Progenitor cell of endocrine pancreas (in vitro differentiated cells): Measurements from ENCODE around the gene TCF19. TPM values are rescaled to one million over a fixed set of nuclear protein-coding genes. Genes with fewer than 3 reads are reported as not detected.
A peak's percentile ranks its signal among the peaks of the same experiment; 100 is the strongest.

Experiments
- DNase-seq: peaks from one replicate; pipeline ENCODE4 v3.0.0; 2021; ENCODE audit warnings: low spot score; ENCODE audit not compliant: unreplicated experiment
- H3K27ac Mint-ChIP-seq: 2 replicates; pipeline ENCODE4 v1.8.0; 2021; ENCODE audit warnings: mild to moderate bottlenecking, moderate library complexity, mixed read lengths
- H3K27me3 Mint-ChIP-seq: 2 replicates; pipeline ENCODE4 v1.8.0; 2021; ENCODE audit warnings: mixed read lengths
- H3K36me3 Mint-ChIP-seq: 2 replicates; pipeline ENCODE4 v1.8.0; 2022; ENCODE audit warnings: mixed read lengths; ENCODE audit not compliant: insufficient read depth
- H3K4me1 Mint-ChIP-seq: 2 replicates; pipeline ENCODE4 v1.8.0; 2021; ENCODE audit warnings: low read depth, mixed read lengths
- H3K4me3 Mint-ChIP-seq: 2 replicates; pipeline ENCODE4 v1.8.0; 2021; ENCODE audit warnings: low read depth, mild to moderate bottlenecking, moderate library complexity, mixed read lengths
- H3K9me3 Mint-ChIP-seq: 2 replicates; pipeline ENCODE4 v1.8.0; 2021; ENCODE audit warnings: low read depth, mixed read lengths
- CTCF ChIP-seq: fragments of 200-600 bp; sonication (generic); IDR thresholded peaks from one replicate; pipeline ENCODE4 v1.5.0; 2021; ENCODE audit warnings: antibody characterized with exemption, mild to moderate bottlenecking; ENCODE audit not compliant: unreplicated experiment
- total RNA-seq: library from RNA; stranded (reverse); gene quantifications from 2 replicates; pipeline ENCODE4 v1.2.1, GENCODE V29; 2021

TCF19 gene
- total RNA-seq, 1 donor from 2014 or later = 9.6 TPM

- Mint-ChIP-seq H3K27me3 (peaks cover 31% of the 10 kb centered on the region), H3K9me3 (no peaks in the 10 kb centered on the region), H3K4me3 (no peak overlapping the region), H3K36me3 (no peaks in the 10 kb centered on the region), H3K4me1 (peaks cover 9% of the 10 kb centered on the region), H3K27ac (no peak overlapping the region)
- no peak for DNase-seq
- no peak for TF ChIP-seq CTCF
Measured at GRCh38 chr6:31125586-31126363, 32.6 kb upstream of the TCF19 start.

DNA sequence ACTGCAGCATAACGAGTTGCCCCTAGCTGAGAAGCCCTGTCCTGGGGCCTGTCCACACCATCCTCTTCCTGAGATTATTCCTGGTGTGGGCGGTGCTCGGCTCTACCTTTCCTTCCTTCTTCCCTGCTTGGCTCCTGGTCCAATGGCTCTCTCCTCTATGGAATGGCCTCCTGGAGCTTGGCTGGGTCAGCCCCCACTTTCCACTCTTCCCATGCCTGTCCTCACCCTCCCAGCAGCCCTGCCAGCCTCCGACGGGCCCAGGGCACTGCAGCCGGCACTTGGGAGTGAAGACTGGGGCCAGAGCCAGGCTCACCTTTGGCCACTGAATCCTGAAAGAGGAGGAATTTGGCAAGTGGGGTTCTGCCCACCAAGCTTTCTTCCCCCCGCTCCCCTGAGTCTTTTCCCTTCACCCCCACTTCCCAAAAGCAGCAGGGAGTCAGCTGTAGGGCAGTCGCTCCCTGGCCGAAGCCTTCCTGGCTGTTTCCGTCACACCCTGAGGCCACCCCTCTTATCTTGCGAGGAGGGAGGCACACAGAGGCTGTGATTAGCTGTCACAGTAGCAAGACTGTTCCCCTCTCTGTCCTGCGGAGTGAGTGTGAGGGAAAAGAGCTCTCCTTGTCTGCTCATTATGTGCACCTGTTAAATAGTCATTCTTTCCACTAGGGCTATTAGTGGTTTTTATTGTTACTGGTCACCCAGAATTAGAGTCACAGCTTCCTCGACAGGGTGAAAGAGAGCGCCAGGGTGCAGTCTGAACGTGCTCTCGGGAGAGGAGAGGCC is 31.8 kb upstream of the TCF19 start:
- TF ChIP-seq CTCF = no peak
- no peak for DNase-seq
- Mint-ChIP-seq H3K27ac (no peak overlapping the region), H3K4me1 (peaks cover 9% of the 10 kb centered on the region), H3K27me3 (peaks cover 31% of the 10 kb centered on the region), H3K4me3 (no peak overlapping the region), H3K36me3 (no peaks in the 10 kb centered on the region), H3K9me3 (no peaks in the 10 kb centered on the region)

DNA sequence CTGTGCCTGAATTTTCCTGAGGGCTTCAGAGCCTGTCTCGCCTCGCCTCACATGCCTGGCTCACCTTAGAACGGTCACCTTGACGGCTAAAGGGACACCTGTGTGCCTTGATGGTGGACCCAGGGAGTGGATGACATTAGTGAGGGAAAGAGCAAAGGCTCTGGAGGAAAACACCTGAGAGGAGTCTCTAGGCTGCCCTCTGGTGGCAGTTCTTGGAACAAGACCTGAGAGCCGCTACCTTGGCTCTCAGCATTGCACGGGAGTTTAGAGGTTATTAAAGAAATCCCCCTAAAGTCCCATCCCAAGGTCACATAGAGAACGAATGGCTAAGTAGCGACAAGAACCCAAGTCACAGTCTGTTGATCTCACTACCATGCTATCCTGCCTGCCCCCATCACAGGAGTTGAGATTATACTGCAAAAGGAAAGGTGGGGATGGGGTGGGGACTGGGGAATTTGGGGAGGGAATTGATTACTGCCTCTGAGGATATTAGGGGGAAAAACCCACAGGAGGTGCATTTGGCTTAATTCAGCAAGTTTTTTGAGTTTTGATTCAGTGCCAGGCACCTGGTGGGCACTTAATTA is 30.2 kb upstream of the TCF19 start:
- TF ChIP-seq CTCF = peak; percentile 88
- no peaks in the 10 kb centered on the region for H3K9me3 Mint-ChIP-seq
- DNase-seq = peak; percentile 70

DNA sequence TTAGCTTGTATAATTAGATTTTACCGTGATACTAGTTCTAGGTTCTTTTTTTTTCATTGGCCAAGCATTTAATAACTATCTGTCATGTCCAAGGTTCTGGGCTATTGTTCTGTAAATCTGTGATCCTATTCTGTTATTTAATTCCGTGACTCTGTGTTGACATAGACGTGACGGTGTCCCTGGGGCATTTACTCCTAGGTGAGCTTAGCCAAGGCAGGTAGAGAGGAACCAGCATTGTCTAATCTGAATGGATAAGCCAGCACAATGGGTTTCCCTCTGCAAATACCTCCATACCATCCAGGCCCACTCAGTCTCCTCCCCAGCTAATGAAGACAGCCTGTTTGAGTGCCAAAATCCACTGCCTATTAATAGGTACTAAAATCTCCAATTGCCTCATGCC is 29.3 kb upstream of the TCF19 start:
- Mint-ChIP-seq H3K4me1 (peaks cover 9% of the 10 kb centered on the region), H3K36me3 (no peaks in the 10 kb centered on the region), H3K4me3 (no peak overlapping the region), H3K27me3 (peaks cover 25% of the 10 kb centered on the region), H3K27ac (no peak overlapping the region), H3K9me3 (no peaks in the 10 kb centered on the region)
- no peak for DNase-seq
- no peak for TF ChIP-seq CTCF

More for the DNA sequence above, 30.2 kb upstream of the TCF19 start:
- Mint-ChIP-seq H3K4me1 (peaks cover 9% of the 10 kb centered on the region), H3K27me3 (peaks cover 31% of the 10 kb centered on the region), H3K27ac (no peak overlapping the region), H3K4me3 (no peak overlapping the region), H3K36me3 (no peaks in the 10 kb centered on the region)

GRCh38 chr6:31130751-31131150 is 27.6 kb upstream of the TCF19 start:
- H3K9me3 Mint-ChIP-seq = no peaks in the 10 kb centered on the region
- H3K4me1 Mint-ChIP-seq = peaks cover 9% of the 10 kb centered on the region
- no peak for DNase-seq
- H3K4me3 Mint-ChIP-seq = no peak overlapping the region
- no peak overlapping the region for H3K27ac Mint-ChIP-seq
- peaks cover 21% of the 10 kb centered on the region for H3K27me3 Mint-ChIP-seq
- TF ChIP-seq CTCF = no peak
- H3K36me3 Mint-ChIP-seq = no peaks in the 10 kb centered on the region
